GM18520 (cell line): Measurements from ENCODE around the gene CACNG3.
"Not testable (repeated sequence)": the region's sequence is repeated elsewhere in the genome, so short reads cannot be mapped to it uniquely, and the experiment has no call there.

Experiments
- ATAC-seq: cut with Tn5 transposase; IDR thresholded peaks from one replicate; pipeline ENCODE4 v1.9.1; 2021; ENCODE audit not compliant: unreplicated experiment

CACNG3 gene

DNA sequence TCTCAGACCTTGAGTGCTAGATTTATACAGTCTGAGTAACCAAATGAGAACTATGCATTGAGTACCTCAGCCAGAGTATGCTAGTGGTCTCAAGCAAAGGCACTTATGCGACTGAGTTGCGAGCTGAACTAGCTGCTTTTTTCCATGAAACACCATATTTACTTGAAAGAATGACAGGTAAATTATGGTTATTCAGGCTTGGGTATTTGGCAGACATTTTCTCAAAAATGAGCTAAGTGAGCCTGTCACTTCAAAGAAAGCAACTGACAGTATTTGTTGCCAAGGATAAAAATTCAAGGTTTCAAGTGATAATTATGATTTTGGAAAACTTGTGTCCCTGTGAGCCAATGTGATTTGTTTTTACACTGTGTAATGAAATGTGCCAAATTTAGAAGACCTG, 19.3 kb downstream of the CACNG3 start:
- no peak for ATAC-seq

DNA sequence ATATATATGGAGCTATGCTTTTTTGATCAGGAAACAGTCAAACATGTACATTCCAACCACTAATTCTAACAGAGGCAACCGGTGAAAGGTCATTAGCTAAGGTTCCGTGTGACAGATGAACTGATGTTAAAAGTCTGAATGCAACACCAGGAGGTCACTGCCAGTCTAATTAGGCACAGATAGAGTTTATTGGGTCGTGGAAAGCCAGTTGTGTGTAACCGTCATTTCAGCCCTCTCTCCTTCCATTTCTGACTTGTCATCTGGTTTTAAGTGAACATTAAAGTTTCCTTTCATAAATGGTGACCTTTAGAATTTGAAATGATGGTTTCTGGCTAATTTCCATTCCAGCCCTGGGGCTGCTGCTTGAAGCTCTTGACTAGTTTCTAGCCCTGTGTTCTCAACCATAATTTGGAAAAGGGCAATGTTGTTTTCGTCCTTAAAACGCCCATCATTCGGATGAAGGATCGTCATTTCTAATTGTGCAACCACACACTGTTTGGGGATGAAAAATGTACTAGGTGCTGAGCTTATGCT, 23.9 kb downstream of the CACNG3 start:
- ATAC-seq: no peak

DNA sequence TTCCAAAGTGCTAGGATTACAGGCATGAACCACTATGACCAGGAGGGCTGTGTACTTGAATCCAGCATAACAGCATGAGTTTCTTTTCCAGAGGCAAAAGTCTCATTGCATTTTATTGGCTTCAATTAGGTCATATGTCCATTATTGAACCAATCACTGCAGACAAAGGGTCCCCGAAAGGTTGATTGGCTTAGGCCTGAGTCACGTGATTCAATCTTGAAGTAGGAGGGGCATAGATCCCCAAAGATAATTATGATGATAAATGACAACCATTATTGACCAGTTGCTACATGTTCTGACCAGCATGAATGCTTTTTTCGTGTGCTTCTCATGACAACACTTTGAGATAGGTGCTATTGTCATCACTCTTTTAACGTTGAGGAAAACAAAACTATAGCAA, 25.3 kb downstream of the CACNG3 start:
- ATAC-seq: no peak

DNA sequence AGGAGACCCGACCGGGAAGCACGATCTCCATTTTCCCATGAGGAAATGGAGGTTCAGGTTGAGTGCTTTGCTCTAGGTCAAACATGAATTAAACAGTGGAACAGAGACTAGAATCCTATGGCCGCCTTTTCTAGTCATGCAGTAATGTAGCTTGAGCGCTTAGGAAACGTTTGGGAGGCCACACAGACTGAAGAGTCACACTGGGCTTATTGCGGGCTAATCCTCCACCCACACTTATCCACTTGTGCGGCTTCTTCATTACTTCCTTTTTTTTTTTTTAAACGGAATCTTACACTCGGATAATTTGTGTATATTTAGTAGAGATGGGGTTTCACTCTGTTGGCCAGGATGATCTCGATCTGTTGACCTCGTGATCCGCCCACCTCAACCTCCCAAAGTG, 26.0 kb downstream of the CACNG3 start:
- ATAC-seq: no peak

DNA sequence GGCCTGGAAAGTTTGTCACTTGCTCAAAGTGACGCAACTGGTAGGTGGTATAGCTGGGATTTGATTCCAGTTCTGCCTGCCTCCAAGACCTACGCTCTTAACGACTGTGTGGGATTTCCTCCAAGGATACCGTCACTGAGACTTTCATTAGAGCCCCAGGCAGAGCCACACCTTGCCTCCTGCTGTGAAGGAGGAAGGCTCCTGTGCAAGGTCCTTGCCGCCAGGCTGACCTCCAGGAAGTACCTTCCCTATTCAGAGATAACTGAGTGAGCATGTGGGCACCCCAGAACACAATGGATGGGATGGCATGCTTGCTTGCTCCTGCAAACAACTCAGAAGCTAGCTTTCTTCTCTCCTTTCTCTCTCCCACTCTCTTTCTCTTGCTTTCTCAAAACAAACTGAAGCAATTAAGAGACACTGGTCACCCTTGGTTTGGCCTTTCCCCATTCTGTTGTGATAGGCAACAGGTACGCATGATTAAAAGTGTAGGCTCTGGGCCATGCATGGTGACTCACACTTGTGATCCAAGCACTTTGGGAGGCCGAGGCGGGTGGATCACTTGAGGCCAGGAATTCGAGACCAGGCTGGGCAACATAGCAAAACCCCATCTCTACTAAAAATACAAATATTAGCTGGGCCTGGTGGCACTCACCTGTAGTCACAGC, 30.7 kb downstream of the CACNG3 start:
- no peak for ATAC-seq

DNA sequence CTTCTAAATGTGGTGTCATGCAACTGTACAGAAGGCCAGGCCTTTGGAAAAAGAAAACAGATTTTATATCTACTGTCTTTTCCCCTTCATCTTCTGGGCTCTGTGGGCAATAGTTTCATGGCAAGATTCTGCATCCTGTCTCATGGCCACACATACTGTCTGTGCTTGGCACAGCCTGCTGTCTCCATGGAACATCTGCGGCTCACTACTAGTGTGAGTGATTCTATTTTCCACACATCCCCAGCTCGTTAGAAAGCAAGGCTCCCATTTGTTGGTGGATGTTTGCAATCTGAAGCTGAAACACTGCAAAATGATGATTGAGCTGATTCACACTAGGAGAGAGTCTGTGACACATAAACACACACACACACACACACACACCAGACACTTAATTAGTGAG, 32.4 kb downstream of the CACNG3 start:
- ATAC-seq: no peak

DNA sequence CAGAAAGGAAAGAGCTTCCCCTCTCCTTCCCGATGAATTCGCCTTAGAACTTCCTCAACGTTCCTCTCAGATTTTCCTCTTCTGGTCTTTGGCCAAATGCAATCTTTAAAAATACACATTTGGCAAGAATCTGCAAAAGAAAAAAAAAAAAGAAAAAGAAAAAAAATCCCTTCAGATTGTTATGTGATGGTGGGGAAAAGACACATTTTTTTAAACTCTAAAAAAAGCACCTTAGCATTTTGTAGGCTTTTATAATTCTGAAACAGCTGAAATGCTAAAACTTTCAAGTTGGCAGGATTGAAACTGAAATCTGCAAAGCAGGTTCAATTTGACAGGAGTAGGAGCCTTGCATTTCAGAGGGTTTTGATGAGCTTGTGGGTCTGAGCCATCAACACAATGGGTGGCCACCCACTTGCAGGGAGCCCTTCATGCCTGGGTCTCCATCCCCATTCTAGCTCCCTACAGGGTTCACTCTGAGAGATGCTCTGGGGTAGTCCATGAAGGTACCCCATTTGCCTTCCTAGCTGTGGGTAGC, 33.1 kb downstream of the CACNG3 start:
- no peak for ATAC-seq

DNA sequence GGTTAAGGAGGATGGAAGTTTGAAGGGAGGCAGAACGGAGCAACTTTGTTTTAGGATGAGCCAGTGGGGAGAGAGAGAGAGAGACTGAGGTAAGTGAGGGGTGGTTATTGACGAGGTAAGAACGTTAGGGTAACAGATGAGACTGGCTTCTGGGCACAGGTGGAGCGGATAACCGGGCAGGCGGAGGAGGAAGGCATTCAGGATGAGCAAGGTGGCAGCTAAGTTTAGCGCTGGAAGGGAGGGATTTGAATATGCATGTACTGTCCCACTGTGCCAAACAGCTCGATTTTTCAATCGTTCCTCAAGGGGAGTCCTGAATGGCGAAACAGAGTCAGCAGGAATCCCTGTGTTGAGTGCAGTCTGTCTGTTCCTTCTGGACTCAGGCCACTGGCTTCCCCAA, 35.8 kb downstream of the CACNG3 start:
- ATAC-seq: no peak

DNA sequence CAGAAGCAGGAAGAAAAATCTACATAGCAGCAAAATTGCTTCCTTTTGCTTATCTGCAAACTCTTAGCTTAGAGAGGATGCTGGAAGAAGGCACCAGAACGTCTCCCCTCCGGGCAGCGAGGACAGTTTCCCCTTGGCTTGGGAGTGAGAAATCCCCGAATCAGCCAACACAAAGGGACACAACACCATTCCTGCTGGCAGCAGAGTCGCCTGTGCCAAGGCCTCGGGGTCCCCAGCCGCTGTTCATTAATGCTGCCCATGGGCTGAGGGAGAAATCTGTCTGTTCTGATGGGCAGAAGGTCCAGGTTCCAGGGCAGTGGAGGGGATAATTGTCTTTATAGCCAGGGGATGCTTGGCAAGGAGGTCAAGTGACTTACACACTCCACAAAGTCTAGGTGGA, 38.0 kb downstream of the CACNG3 start:
- no peak for ATAC-seq

DNA sequence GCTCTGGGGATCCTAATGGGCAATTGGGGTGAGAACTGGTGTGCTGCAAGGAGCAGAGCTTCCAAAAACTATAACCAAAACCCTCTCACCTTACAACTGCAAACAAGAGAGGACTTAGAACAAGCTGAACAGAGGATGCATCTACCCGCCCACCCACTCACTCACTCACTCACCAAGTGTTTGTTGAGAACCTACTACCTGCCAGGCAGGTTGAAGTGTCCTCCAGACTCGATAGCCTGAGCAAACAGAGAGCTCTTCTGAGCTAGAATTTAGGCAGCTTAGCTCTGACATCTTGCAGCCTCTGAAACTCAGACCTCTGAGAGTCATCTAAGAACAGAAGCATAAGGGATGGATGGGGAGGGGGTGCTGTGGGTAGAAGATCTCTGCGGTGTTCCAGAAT, 41.2 kb downstream of the CACNG3 start:
- ATAC-seq: no peak

DNA sequence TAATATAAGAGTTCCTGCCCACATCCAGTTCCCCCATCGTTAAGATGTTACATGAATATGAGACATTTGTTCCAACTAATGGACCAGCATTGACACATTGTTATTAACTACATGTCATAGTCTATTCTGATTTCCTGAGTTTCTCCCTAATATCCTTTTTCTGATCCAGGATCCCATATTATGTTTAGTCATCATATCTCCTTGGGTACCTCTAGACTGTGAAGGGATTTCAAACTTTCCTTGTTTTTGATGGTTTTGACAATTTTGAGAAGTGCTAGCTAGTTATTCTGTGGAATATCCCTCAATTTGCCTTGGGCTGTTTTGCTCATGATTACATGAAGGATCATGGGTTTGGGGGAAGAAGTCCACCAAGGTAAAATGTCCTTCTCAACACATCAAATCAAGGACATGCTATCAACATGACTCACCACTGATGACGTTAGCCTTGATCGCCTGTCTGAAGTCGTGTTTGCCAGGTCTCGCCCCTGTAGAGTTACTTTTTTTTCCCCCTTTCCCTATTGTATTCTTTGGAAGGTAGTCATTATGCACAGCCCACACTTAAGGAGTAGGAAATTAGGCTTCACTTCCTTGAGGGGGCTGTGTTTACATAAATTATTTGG, 42.5 kb downstream of the CACNG3 start:
- ATAC-seq: no peak

DNA sequence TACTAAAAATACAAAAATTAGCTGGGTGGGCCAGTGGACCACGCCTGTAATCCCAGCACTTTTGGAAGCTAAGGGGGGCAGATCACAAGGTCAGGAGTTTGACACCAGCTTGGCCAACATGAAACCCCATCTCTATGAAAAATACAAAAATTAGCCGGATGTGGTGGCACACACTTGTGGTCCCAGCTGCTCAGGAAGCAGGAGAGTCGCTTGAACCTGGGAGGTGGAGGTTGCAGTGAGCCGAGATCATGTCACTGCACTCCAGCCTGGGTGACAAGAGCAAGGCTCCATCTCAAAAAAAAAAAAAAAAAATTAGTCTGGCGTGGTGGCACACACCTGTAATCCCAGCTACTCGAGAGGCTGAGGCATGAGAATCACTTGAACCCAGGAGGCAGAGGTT, 44.6 kb downstream of the CACNG3 start:
- not testable (repeated sequence) for ATAC-seq

DNA sequence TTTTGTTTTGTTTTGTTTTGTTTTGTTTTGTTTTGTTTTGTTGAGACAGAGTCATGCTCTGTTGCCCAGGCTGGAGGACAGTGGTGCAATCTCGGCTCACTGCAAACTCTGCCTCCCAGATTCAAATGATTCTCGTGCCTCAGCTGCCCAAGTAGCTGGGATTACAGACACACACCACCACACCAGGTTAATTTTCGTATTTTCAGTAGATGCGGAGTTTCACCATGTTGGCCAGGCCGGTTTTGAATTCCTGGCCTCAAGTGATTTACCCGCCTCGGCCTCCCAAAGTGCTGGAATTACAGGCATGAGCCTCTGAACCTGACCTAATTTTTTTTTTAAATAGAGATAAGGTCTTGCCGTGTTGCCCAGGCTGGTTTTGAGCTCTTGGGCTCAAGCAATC, 46.5 kb downstream of the CACNG3 start:
- ATAC-seq: no peak

DNA sequence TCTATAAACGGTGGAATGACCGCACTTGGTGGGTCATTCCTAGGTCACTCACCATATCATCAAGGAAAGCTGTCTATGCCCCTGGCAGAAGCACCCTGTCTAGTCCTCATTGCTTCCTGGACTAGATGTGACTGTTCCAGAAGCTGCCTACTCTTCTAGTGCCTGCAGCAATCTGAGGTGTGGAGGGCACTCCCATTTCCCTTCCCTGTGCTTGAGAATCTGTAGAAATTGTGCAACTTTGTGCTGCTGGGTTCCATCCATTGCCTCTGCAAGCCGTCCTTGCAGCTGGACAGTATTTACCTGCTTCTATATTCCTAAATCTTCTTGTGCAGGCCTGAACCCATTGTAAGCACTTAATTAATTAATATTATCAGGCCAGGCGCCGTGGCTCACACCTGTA, 52.1 kb downstream of the CACNG3 start:
- no peak for ATAC-seq

DNA sequence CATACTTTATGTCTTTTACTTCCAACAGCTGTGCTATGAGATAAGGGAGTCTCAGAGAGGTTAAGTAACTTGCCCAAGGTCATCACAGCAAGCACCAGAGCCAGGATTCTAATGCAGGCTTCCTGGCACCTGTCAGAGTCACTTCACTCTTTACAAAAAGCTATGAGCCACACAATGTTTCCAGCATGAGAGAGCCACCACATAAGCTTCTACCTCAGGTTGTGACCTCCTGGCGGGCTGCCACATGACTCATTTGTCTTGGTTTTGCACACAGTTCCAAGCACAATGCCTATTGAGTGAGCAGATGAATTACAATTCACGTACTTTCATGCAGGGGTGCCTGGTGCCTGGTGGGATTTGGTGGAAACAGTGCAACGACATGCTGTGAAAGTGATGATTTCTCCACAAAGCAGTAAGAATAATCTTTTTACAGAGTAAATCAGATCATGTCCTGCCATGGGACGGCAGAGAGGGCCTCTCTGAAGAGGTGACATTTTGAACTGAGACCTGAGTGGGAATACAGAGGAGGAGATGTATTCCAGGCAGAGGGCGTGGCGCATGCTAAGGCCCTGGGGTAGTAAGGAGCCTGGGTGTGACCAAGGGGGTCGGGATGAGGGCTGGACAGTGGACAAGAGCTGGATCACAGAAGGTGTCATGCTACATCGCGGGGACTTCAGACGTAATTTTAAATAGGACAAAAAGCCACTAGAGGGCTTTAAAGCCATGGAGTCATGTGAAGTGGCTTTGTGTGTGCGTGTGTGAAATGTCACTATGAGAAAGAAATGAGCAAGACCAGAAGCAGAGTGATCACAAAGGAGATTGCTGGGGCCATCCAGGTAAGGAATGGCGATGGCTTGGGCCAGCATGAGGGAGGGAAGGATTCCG, 53.4 kb downstream of the CACNG3 start:
- no peak for ATAC-seq

DNA sequence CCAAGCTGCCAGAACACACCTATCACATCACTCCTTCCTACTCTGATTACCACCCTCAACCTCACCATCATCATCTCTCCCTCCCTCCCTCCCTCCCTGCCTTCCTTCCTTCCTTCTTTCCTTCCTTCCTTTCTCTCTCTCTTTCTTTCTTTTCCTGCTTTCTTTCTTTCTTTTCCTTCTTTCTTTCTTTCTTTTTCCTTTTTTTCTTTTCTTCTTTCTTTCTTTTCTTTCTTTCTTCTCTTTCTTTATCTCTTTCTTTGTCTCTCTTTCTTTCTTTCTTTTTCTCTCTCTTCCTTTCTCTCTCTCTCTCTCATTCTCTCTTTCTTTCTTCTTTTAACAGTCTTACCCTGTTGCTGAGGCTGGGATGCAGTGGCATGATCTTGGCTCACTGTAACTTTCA, 59.2 kb downstream of the CACNG3 start:
- no peak for ATAC-seq

DNA sequence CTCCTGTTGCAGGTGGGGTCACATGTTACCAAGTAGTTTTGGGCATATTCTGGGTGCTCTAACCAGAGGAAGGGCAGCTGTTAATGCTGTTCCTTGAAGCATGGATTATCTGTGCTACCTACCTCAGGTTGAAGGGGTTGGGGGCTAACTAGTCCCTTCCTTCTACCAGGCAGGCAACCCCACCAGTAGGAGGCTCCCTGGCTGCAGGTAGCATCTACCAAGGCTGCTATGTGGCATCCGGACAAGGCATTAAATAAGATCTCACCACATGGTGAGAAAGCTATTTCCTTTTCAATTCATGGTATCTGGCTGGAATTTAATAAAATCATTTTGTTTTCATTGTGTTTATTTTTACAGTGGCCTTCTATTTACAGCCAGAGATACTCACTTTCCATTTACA, 62.5 kb downstream of the CACNG3 start:
- ATAC-seq: no peak

DNA sequence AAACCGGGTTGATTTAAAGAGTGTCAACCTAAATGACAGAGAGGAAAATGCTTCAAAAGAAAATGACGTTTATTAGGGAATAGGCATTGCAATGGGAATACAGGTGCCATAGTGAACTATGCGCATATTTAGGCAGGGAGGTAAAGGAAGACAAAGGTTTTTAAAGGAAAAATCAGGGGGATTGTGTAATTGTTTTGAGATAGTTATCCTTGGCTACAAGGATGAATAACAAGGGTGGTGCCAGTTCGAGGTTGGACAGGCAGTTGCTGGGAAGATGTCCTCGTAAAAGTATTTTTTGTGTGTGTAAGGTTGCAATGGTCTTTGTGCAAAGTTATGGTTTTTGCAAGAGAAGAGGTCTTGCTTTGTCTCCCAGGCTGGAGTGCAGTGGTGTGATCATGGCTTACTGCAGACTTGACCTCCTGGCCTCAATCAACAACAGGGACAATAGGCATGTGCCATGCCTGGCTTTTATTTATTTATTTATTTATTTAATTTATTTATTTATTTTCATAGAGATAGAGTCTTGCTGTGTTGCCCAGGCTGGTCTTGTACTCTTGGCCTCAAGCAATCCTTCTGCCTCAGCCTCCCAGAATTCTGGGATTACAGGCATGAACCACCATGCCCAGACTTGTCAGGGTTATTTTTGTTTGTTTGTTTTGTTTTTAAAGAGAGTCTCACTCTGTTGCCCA, 63.1 kb downstream of the CACNG3 start:
- ATAC-seq: no peak

DNA sequence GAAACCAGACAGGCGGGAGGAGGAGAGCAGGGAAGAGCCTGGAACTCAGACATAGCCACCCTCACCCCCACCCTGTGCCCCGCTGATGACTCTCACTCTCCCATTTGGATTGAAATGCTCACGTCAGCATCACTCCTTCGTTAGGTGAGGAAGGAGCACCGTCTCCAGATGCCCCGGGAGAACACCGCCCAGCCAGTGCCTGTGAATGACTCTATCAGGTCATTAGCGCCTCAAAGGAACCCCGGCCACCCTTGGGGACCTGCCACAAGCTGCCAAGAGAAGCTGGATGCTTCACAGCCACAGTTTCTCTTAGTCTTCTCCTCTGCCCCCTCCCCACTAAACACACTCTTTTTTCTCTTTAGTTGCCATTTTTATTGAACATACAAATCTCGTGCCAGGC, 66.0 kb downstream of the CACNG3 start:
- no peak for ATAC-seq

DNA sequence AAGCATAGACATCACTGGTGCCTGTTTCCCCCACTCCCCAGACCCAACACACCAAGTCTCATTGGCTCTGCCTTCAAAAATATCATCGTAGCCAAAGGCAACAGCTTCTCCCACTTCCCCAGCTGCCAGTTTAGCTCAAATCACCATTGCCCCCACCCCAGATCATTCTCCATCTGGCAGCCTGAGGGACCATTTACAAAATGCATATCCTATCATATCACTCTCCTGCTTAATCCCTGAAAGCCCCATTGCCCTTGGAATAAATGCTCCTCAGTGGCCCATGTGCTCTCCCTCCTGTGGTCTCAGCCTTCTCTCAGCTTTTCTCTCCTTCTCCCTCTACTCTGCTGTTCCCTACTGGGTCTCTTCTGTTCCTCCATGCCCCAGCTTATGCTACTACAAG, 68.3 kb downstream of the CACNG3 start:
- ATAC-seq: no peak

DNA sequence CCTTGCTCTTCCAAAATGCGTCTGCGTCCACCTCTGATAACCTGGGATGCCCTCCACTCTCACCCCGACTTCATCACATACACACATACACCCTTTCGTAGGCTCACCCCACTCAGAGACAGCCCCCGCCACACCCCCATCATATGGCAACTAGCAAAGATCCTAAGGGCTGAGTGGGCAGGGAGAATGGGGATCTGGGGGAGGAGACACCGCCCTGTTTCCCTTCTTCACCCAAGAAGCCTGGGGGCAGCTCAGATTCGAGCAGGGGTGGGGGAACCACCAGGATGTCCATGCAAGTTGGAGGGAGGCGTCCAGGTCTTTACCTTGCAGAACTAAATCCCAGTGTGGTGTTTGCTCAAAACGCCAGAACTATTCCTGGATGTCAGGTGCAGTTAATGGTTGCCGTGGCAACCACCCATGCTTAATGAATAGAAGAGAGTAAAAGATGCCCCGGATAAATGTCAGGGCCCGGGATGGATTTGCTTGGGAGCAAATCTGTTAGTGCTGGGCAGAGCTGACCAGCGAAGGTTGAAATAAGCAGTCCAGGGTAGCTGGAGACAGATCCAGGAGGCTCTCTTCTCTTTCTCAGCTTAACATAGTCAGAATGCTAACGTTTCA, 72.8 kb downstream of the CACNG3 start:
- no peak for ATAC-seq
